GM12878 (cell line): ENCODE results near the gene PRKACG. TPM values are rescaled to one million over a fixed set of nuclear protein-coding genes. Genes with fewer than 3 reads are reported as not detected.

Experiments
- BHLHE40 ChIP-seq, 2 experiments: fragments of 450-650 bp in 1 of 2; IDR thresholded peaks; 2 replicates each; pipeline ENCODE4 v1.6.1; 2011 to 2017; ENCODE audit warnings: low read depth in 2 of 2, borderline replicate concordance in 1 of 2, improper control_type of control experiment in 1 of 2, low read length in 1 of 2, mild to moderate bottlenecking in 1 of 2
- BRCA1 ChIP-seq: IDR thresholded peaks from 2 replicates; pipeline ENCODE4 v1.6.1; 2011; ENCODE audit warnings: low read depth, low read length, improper control_type of control experiment
- CEBPB ChIP-seq, 2 experiments: fragments of 150-350 bp in 1 of 2; IDR thresholded peaks; 2 replicates each; pipeline ENCODE4 v1.6.1; 2012 to 2014; ENCODE audit warnings: low read depth in 2 of 2, low read length in 2 of 2, borderline replicate concordance in 1 of 2, inconsistent platforms in 1 of 2
- CREB1 ChIP-seq: IDR thresholded peaks from 2 replicates; pipeline ENCODE4 v1.6.1; 2012; ENCODE audit warnings: low read depth, mild to moderate bottlenecking, inconsistent platforms
- HDAC2 ChIP-seq: fragments of 200-600 bp; sonication (generic); IDR thresholded peaks from 2 replicates; pipeline ENCODE4 v1.6.1; 2017
- MEF2A ChIP-seq: IDR thresholded peaks from 2 replicates; pipeline ENCODE4 v1.6.1; 2011; ENCODE audit warnings: low read depth, mild to moderate bottlenecking, low read length, moderate library complexity; ENCODE audit not compliant: insufficient read depth
- MTA3 ChIP-seq: IDR thresholded peaks from 2 replicates; pipeline ENCODE4 v1.6.1; 2012; ENCODE audit warnings: low read length, inconsistent platforms, borderline replicate concordance
- NRF1 ChIP-seq: conservative IDR thresholded peaks from 2 replicates; pipeline ENCODE4 v1.6.1; 2011; ENCODE audit warnings: mild to moderate bottlenecking, low read depth, low read length, improper control_type of control experiment
- PBX3 ChIP-seq: IDR thresholded peaks from 2 replicates; pipeline ENCODE4 v1.6.1; 2011; ENCODE audit warnings: mild to moderate bottlenecking, low read depth, low read length, moderate library complexity; ENCODE audit not compliant: insufficient replicate concordance
- PML ChIP-seq: IDR thresholded peaks from 2 replicates; pipeline ENCODE4 v1.6.1; 2012; ENCODE audit warnings: low read length, inconsistent platforms
- RELA ChIP-seq: fragments of 450-650 bp; IDR thresholded peaks from 2 replicates; pipeline ENCODE4 v1.8.0; 2014; ENCODE audit warnings: borderline replicate concordance; ENCODE audit not compliant: partially characterized antibody
- SIX5 ChIP-seq: IDR thresholded peaks from 2 replicates; pipeline ENCODE4 v1.6.1; 2011; ENCODE audit warnings: mild to moderate bottlenecking, low read depth, low read length, moderate library complexity; ENCODE audit not compliant: severe bottlenecking
- SMAD1 ChIP-seq: fragments of 450-650 bp; IDR thresholded peaks from 2 replicates; pipeline ENCODE4 v1.6.1; 2018; ENCODE audit warnings: mild to moderate bottlenecking, low read depth; ENCODE audit not compliant: partially characterized antibody
- SPI1 ChIP-seq: IDR thresholded peaks from 2 replicates; pipeline ENCODE4 v1.6.1; 2011; ENCODE audit warnings: low read depth, mild to moderate bottlenecking, low read length, moderate library complexity, borderline replicate concordance; ENCODE audit not compliant: insufficient read depth
- TARDBP ChIP-seq: IDR thresholded peaks from 2 replicates; pipeline ENCODE4 v1.6.1; 2016; ENCODE audit warnings: borderline replicate concordance
- ZBTB33 ChIP-seq: fragments of 450-650 bp; IDR thresholded peaks from 2 replicates; pipeline ENCODE4 v1.6.1; 2017; ENCODE audit warnings: mild to moderate bottlenecking
- ZNF217 ChIP-seq: fragments of 450-650 bp; IDR thresholded peaks from 2 replicates; pipeline ENCODE4 v1.6.1; 2017; ENCODE audit warnings: antibody characterized with exemption, mild to moderate bottlenecking
- ZNF592 ChIP-seq: fragments of 450-650 bp; IDR thresholded peaks from 2 replicates; pipeline ENCODE4 v1.6.1; 2017; ENCODE audit warnings: mild to moderate bottlenecking, moderate library complexity
- ZNF687 ChIP-seq: fragments of 450-650 bp; IDR thresholded peaks from 2 replicates; pipeline ENCODE4 v1.6.1; 2017; ENCODE audit warnings: mild to moderate bottlenecking, moderate library complexity
- ZSCAN29 ChIP-seq: fragments of 450-650 bp; IDR thresholded peaks from 2 replicates; pipeline ENCODE4 v1.6.1; 2017; ENCODE audit warnings: mild to moderate bottlenecking, moderate library complexity
- polyA plus RNA-seq, 11 experiments: library from polyadenylated mRNA; depleted of rRNA in 4 of 11; unstranded in 6 of 11; stranded (reverse) in 5 of 11; fragments of >200 nt; fragmentation: Nextera tagmentation in 4 of 11; fragmentation: Illumina TruSeq in 1 of 11; extraction: Ambion mirVana in 4 of 11; extraction: Trizol in 1 of 11; gene quantifications; 1 replicate in 1 of 11; 2 replicates in 10 of 11; pipeline versions ENCODE4 v1.2.1 to v1.2.3, GENCODE V29; 2011 to 2016; ENCODE audit warnings: inconsistent platforms in 2 of 11, missing spikeins in 2 of 11, low read depth in 1 of 11
- total RNA-seq, 4 experiments: library from RNA; depleted of rRNA in 3 of 4; stranded (reverse); fragments of >200 nt in 3 of 4; fragmentation: Illumina TruSeq in 1 of 4; extraction: Trizol in 1 of 4; gene quantifications; 2 replicates each; pipeline versions ENCODE4 v1.2.1 to v1.2.3, GENCODE V29; 2013 to 2021

Gene PRKACG
- total and polyA plus RNA-seq, 10 of the 15 experiments (the other 5 are each of a cell fraction or from before 2014, with no cell fraction given), result not detected

- TF ChIP-seq TARDBP (no peak), HDAC2 (no peak), SMAD1 (no peak), BHLHE40 (IDR thresholded peaks at IDR 0.05; ENCODE audit: borderline replicate concordance in 1 of 2, low read depth in 2 of 2, low read length in 1 of 2) (0 out of 4 replicates have a peak, but pooled peaks have one; percentile 25 to 35), MEF2A (peak; percentile 74; the same call in 1 of the 2 replicates), ZBTB33 (no peak), SPI1 (peak; percentile 48; the same call in 1 of the 2 replicates), SIX5 (no peak), ZSCAN29 (no peak), ZNF687 (no peak), BRCA1 (no peak), PBX3 (no peak), NRF1 (no peak), CEBPB (IDR thresholded peaks at IDR 0.05; ENCODE audit: borderline replicate concordance in 1 of 2, low read depth in 2 of 2, low read length in 2 of 2) (no peak), ZNF592 (no peak), RELA (no peak), ZNF217 (peak; percentile 97), PML (no peak), MTA3 (no peak), CREB1 (no peak)
Observed at GRCh38 chr9:68966496-68966944, 47.4 kb downstream of the PRKACG start (continued).
